Duodenal mucosa (tissue), 2 donors: ENCODE results near the gene TM9SF4.

Experiments
- H3K27ac ChIP-seq: one replicate; pipeline ENCODE4 v1.7.0; 2013; ENCODE audit warnings: low read depth, low read length
- H3K27me3 ChIP-seq, 2 donors: one replicate each; pipeline ENCODE4 v1.7.0; 2013; ENCODE audit warnings: low read length in 2 of 2, control low read depth in 1 of 2; ENCODE audit not compliant: insufficient read depth in 2 of 2, control insufficient read depth in 1 of 2
- H3K36me3 ChIP-seq, 2 donors: one replicate each; pipeline ENCODE4 v1.7.0; 2013; ENCODE audit warnings: low read length in 2 of 2, control low read depth in 1 of 2; ENCODE audit not compliant: insufficient read depth in 2 of 2, control insufficient read depth in 1 of 2
- H3K4me1 ChIP-seq, 2 donors: one replicate each; pipeline ENCODE4 v1.7.0; 2013; ENCODE audit warnings: low read length in 2 of 2, control low read depth in 1 of 2; ENCODE audit not compliant: insufficient read depth in 2 of 2, control insufficient read depth in 1 of 2
- H3K4me3 ChIP-seq, 2 donors: one replicate each; pipeline ENCODE4 v1.7.0; 2013; ENCODE audit warnings: low read length in 2 of 2, low read depth in 1 of 2
- H3K9ac ChIP-seq, 2 donors: one replicate each; pipeline ENCODE4 v1.7.0; 2013; ENCODE audit warnings: low read length in 2 of 2, low read depth in 1 of 2
- H3K9me3 ChIP-seq, 2 donors: one replicate each; pipeline ENCODE4 v1.7.0; 2013; ENCODE audit warnings: low read length in 2 of 2, control low read depth in 1 of 2; ENCODE audit not compliant: control insufficient read depth in 1 of 2

TM9SF4 gene

GRCh38 chr20:32204205-32205109 lies 94.9 kb downstream of the TM9SF4 start:
- Histone ChIP-seq H3K27me3 (no peaks in the 10 kb centered on the region), H3K9me3 (no peaks in the 10 kb centered on the region), H3K36me3 (peaks cover 11 to 32% of the 10 kb centered on the region in 2 donors), H3K4me3 (peak overlapping the region; percentile 93 to 95), H3K9ac (peak overlapping the region; percentile 87 to 99), H3K4me1 (peaks cover 51 to 59% of the 10 kb centered on the region in 2 donors), H3K27ac (peak overlapping the region; percentile 28)

- H3K9me3 ChIP-seq, result no peaks in the 10 kb centered on the region
- H3K9ac ChIP-seq, result peak overlapping the region; percentile 87 to 99
- peak overlapping the region; percentile 13 for H3K27ac ChIP-seq
- H3K4me3 ChIP-seq, result peak overlapping the region; percentile 93 to 95
- H3K4me1 ChIP-seq, result peaks cover 58 to 68% of the 10 kb centered on the region in 2 donors
- peaks cover 7 to 31% of the 10 kb centered on the region in 2 donors for H3K36me3 ChIP-seq
- no peaks in the 10 kb centered on the region for H3K27me3 ChIP-seq
These were observed 95.8 kb downstream of the TM9SF4 start for GRCh38 chr20:32205110-32205842.

- Histone ChIP-seq H3K9ac (peak overlapping the region; percentile 87 to 99), H3K9me3 (no peaks in the 10 kb centered on the region), H3K4me3 (peak overlapping the region; percentile 93 to 95), H3K27ac (peak overlapping the region; percentile 63), H3K36me3 (peaks cover 10 to 23% of the 10 kb centered on the region in 2 donors), H3K4me1 (peaks cover 58 to 72% of the 10 kb centered on the region in 2 donors), H3K27me3 (no peaks in the 10 kb centered on the region)
These were observed 96.6 kb downstream of the TM9SF4 start for GRCh38 chr20:32205843-32206759.

GRCh38 chr20:32206760-32207625 lies 97.5 kb downstream of the TM9SF4 start:
- peaks cover 10 to 21% of the 10 kb centered on the region in 2 donors for H3K36me3 ChIP-seq
- no peaks in the 10 kb centered on the region for H3K27me3 ChIP-seq
- H3K4me1 ChIP-seq, result peaks cover 58 to 72% of the 10 kb centered on the region in 2 donors
- peak overlapping the region; percentile 93 to 95 for H3K4me3 ChIP-seq
- peak overlapping the region; percentile 63 for H3K27ac ChIP-seq
- H3K9me3 ChIP-seq, result no peaks in the 10 kb centered on the region
- peak overlapping the region; percentile 87 to 99 for H3K9ac ChIP-seq

- Histone ChIP-seq H3K9ac (peak within 1 kb of the TSS; percentile 92 to 99), H3K4me3 (peak within 1 kb of the TSS; percentile 95 to 97), H3K27me3 (no peaks in the 10 kb centered on the region), H3K27ac (peak within 1 kb of the TSS; percentile 63), H3K9me3 (no peaks in the 10 kb centered on the region), H3K4me1 (peaks cover 58 to 70% of the 10 kb centered on the region in 2 donors), H3K36me3 (peaks cover 10 to 25% of the 10 kb centered on the region in 2 donors)
These were observed 98.3 kb downstream of the TM9SF4 start, which contains the start of the genes PLAGL2 and POFUT1 for GRCh38 chr20:32207626-32208498. Gene PLAGL2 (minus strand): TSS chr20:32207743. CDS start chr20:32202178, 5,565 bp downstream. Gene POFUT1 (plus strand): TSS chr20:32207880. CDS start chr20:32207942, 62 bp downstream.

- Histone ChIP-seq H3K9ac (peak overlapping the region; percentile 87 to 92), H3K27me3 (no peaks in the 10 kb centered on the region), H3K4me3 (peak overlapping the region; percentile 95 to 97)
These were observed 99.1 kb downstream of the TM9SF4 start for GRCh38 chr20:32208499-32209154.

GRCh38 chr20:32209850-32210605 lies 100.5 kb downstream of the TM9SF4 start:
- Histone ChIP-seq H3K36me3 (peaks cover 10 to 23% of the 10 kb centered on the region in 2 donors), H3K27me3 (no peaks in the 10 kb centered on the region), H3K9ac (peak overlapping the region; percentile 47 to 87), H3K27ac (no peak overlapping the region), H3K4me3 (peak overlapping the region in 1 of 2 donors; percentile 16), H3K4me1 (peaks cover 38 to 48% of the 10 kb centered on the region in 2 donors), H3K9me3 (no peaks in the 10 kb centered on the region)

More at GRCh38 chr20:32208499-32209154, 99.1 kb downstream of the TM9SF4 start:
- H3K36me3 ChIP-seq, result peaks cover 10 to 22% of the 10 kb centered on the region in 2 donors
- no peak overlapping the region for H3K27ac ChIP-seq
- H3K4me1 ChIP-seq, result peaks cover 51 to 62% of the 10 kb centered on the region in 2 donors
- H3K9me3 ChIP-seq, result no peaks in the 10 kb centered on the region
